Testis (tissue), 2 donors: ENCODE results near the gene NECAB3.

ENCODE experiments used
- POLR2A ChIP-seq: fragments of 450-650 bp; IDR thresholded peaks from one replicate; pipeline ENCODE4 v1.6.1; 2017; ENCODE audit warnings: antibody characterized with exemption, mild to moderate bottlenecking, moderate library complexity
- TF ChIP-seq, protein P1 (sequence below), 3 experiments: fragments of 450-650 bp in 2 of 3; fragments of 200-600 bp in 1 of 3; sonication (generic) in 1 of 3; IDR thresholded peaks; one replicate each; pipeline ENCODE4 v1.5.1; 2016 to 2019; ENCODE audit warnings: antibody characterized with exemption in 3 of 3, mild to moderate bottlenecking in 2 of 3, moderate library complexity in 1 of 3

DNA sequence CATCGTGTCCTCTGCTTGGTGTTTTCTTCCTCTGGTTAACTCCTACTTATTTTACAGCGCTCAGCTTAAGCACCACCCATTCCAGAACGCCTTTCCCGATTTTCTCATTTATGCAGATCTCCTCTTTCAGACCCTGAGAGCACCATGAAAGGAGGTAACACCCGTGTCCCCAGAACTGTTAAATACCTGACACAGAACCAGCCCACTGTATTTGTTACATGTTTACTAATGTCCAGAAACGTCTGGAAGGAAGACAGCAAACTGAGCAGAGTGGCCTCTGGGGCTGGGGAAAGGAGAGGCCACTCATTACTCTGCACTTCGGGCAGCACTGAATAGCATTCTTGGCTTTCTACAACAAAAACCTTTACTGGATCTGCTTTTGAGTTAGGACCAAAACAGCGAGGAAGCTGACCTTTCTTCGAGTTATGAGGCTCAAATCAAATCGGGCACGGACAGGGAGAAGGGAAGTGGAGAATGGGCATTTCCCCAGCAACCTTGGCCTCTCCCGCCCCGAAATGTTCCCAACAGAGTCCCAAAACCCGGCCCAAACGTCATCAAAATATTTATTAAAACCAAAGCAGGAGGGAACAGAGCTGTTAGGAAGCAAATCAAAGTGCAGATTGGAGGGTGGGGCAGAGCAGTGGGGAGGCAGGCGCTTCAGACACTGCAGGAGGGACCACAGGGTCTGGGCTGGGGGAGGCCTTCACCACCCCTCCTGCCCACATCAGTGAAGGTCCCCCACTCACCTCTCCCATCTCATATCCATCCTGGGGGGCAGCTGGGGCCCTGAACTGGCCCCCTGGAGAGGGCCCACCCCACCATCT, 1.1 kb upstream of the NECAB3 start:
- TF ChIP-seq, protein P1, sequence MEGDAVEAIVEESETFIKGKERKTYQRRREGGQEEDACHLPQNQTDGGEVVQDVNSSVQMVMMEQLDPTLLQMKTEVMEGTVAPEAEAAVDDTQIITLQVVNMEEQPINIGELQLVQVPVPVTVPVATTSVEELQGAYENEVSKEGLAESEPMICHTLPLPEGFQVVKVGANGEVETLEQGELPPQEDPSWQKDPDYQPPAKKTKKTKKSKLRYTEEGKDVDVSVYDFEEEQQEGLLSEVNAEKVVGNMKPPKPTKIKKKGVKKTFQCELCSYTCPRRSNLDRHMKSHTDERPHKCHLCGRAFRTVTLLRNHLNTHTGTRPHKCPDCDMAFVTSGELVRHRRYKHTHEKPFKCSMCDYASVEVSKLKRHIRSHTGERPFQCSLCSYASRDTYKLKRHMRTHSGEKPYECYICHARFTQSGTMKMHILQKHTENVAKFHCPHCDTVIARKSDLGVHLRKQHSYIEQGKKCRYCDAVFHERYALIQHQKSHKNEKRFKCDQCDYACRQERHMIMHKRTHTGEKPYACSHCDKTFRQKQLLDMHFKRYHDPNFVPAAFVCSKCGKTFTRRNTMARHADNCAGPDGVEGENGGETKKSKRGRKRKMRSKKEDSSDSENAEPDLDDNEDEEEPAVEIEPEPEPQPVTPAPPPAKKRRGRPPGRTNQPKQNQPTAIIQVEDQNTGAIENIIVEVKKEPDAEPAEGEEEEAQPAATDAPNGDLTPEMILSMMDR (IDR thresholded peaks at IDR 0.05), result no peak
- TF ChIP-seq POLR2A, result no peak
